Loucy (cell line): ENCODE measurements around the gene CDC42BPB.

Experiments
- H2AFZ ChIP-seq: fragments of 200-600 bp; sonication (generic); 2 replicates; pipeline ENCODE4 v1.6.0; 2016; ENCODE audit warnings: antibody characterized with exemption, mild to moderate bottlenecking, low read length, moderate library complexity
- H3F3A ChIP-seq: fragments of 200-600 bp; 2 replicates; pipeline ENCODE4 v1.6.0; 2016; ENCODE audit warnings: antibody characterized with exemption, low read depth, mild to moderate bottlenecking
- H3K27me3 ChIP-seq: fragments of 200-600 bp; sonication (generic); 2 replicates; pipeline ENCODE4 v1.6.1; 2014; ENCODE audit warnings: low read length, mild to moderate bottlenecking; ENCODE audit not compliant: insufficient read depth, poor library complexity, severe bottlenecking
- H3K36me3 ChIP-seq: fragments of 200-600 bp; sonication (generic); 2 replicates; pipeline ENCODE4 v1.6.1; 2016; ENCODE audit warnings: low read length; ENCODE audit not compliant: insufficient read depth
- H3K4me1 ChIP-seq: fragments of 200-600 bp; sonication (generic); 2 replicates; pipeline ENCODE4 v1.5.1; 2014; ENCODE audit warnings: low read length, mild to moderate bottlenecking; ENCODE audit not compliant: insufficient read depth, poor library complexity, severe bottlenecking
- H3K4me2 ChIP-seq: fragments of 200-600 bp; sonication (generic); 2 replicates; pipeline ENCODE4 v1.6.0; 2014; ENCODE audit warnings: antibody characterized with exemption, low read length, low read depth, mild to moderate bottlenecking; ENCODE audit not compliant: poor library complexity, severe bottlenecking
- H3K4me3 ChIP-seq: fragments of 200-600 bp; sonication (generic); 2 replicates; pipeline ENCODE4 v1.5.1; 2014; ENCODE audit warnings: low read length, mild to moderate bottlenecking, mixed read lengths; ENCODE audit not compliant: poor library complexity, severe bottlenecking
- H3K79me2 ChIP-seq: fragments of 200-600 bp; sonication (generic); 2 replicates; pipeline ENCODE4 v1.6.1; 2014; ENCODE audit warnings: low read length; ENCODE audit not compliant: insufficient read depth
- H3K9ac ChIP-seq: fragments of 200-600 bp; sonication (generic); 2 replicates; pipeline ENCODE4 v1.6.0; 2014; ENCODE audit warnings: mild to moderate bottlenecking, low read depth, low read length, moderate library complexity; ENCODE audit not compliant: poor library complexity, severe bottlenecking
- H3K9me2 ChIP-seq: fragments of 200-600 bp; sonication (generic); replicated peaks from 2 replicates; pipeline ENCODE4 v1.6.1; 2016; ENCODE audit warnings: low read depth, low read length, mixed read lengths
- H3K9me3 ChIP-seq: fragments of 200-600 bp; sonication (generic); 2 replicates; pipeline ENCODE4 v1.6.1; 2014; ENCODE audit warnings: mild to moderate bottlenecking, antibody characterized with exemption, low read length, low read depth; ENCODE audit not compliant: insufficient read depth
- H4K20me1 ChIP-seq: fragments of 200-600 bp; sonication (generic); 2 replicates; pipeline ENCODE4 v1.6.0; 2014; ENCODE audit warnings: antibody characterized with exemption, low read length, mild to moderate bottlenecking; ENCODE audit not compliant: insufficient read depth, poor library complexity, severe bottlenecking
- CTCF ChIP-seq: fragments of 200-600 bp; sonication (generic); conservative IDR thresholded peaks from 2 replicates; pipeline ENCODE4 v1.5.1; 2014; ENCODE audit warnings: mild to moderate bottlenecking, antibody characterized with exemption, low read length
- EZH2phosphoT487 ChIP-seq: fragments of 200-600 bp; IDR thresholded peaks from 2 replicates; pipeline ENCODE4 v1.6.1; 2018; ENCODE audit warnings: antibody characterized with exemption, mild to moderate bottlenecking, moderate library complexity, borderline replicate concordance

Gene CDC42BPB

GRCh38 chr14:102924632-102925588 is 132.4 kb downstream of the CDC42BPB start:
- H4K20me1 ChIP-seq: no peaks in the 10 kb centered on the region
- no peak overlapping the region for H2AFZ ChIP-seq
- TF ChIP-seq EZH2phosphoT487 (no peak), CTCF (0 out of 2 replicates have a peak, but pooled peaks have one; percentile 14)
- H3K4me2 ChIP-seq: no peak overlapping the region
- H3K9ac ChIP-seq: no peak overlapping the region
- H3F3A ChIP-seq: no peaks in the 10 kb centered on the region
- H3K9me2 ChIP-seq: no peaks in the 10 kb centered on the region
- no peaks in the 10 kb centered on the region for H3K79me2 ChIP-seq
- no peak overlapping the region for H3K4me3 ChIP-seq
- no peaks in the 10 kb centered on the region for H3K36me3 ChIP-seq
- no peaks in the 10 kb centered on the region for H3K9me3 ChIP-seq
- peaks cover 10% of the 10 kb centered on the region for H3K4me1 ChIP-seq
- no peaks in the 10 kb centered on the region for H3K27me3 ChIP-seq

GRCh38 chr14:102923925-102924486 is 133.3 kb downstream of the CDC42BPB start:
- peaks cover 10% of the 10 kb centered on the region for H3K4me1 ChIP-seq
- H3K79me2 ChIP-seq: no peaks in the 10 kb centered on the region
- no peak overlapping the region for H3K9ac ChIP-seq
- no peaks in the 10 kb centered on the region for H3K36me3 ChIP-seq
- TF ChIP-seq EZH2phosphoT487: no peak
- no peaks in the 10 kb centered on the region for H3K9me3 ChIP-seq
- no peak overlapping the region for H3K4me2 ChIP-seq
- no peak overlapping the region for H3K4me3 ChIP-seq
- H3K27me3 ChIP-seq: no peaks in the 10 kb centered on the region
- H3K9me2 ChIP-seq: no peaks in the 10 kb centered on the region
- H3F3A ChIP-seq: no peaks in the 10 kb centered on the region
- H4K20me1 ChIP-seq: no peaks in the 10 kb centered on the region
- H2AFZ ChIP-seq: no peak overlapping the region

DNA sequence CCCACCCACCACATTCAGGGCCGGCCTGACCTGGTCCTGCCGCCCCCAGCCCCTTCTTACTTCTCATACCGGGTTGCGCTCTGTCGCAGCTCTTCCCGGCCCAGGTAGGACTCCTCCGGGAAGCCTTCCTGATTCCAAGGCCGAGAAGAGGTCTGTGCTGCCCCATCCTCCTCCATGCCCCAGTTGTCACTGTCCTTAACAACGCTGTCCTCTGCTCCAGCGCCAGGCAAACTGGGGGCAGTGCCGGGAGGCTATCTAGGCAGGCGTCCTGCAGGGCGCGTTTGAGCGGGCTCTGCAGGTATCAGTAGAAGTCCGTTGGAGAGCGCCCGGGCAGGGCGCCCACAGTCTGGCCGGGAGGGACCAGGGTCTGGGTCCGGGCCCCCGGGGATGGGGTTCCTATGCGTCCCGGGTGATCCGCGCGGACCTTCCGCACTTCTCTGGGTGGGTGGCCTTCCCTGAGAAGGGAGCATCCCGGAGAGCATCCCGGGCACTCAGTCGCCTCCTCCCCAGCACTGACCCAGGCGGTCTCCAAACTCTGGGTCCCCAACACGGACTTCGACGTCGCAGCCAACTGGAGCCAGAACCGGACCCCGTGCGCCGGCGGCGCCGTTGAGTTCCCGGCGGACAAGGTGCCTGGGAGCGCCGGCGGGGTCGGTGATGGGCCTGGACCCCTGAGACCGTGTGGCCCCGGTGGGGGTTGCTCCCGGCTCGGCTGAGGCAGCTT is 134.0 kb downstream of the CDC42BPB start:
- no peaks in the 10 kb centered on the region for H3K27me3 ChIP-seq
- no peak for TF ChIP-seq CTCF
- no peak for TF ChIP-seq EZH2phosphoT487
- H3K36me3 ChIP-seq: no peaks in the 10 kb centered on the region
- H3K9me3 ChIP-seq: no peaks in the 10 kb centered on the region
- H3K9ac ChIP-seq: no peak overlapping the region
- H3K4me2 ChIP-seq: no peak overlapping the region
- no peaks in the 10 kb centered on the region for H4K20me1 ChIP-seq
- no peak overlapping the region for H2AFZ ChIP-seq
- peaks cover 4% of the 10 kb centered on the region for H3K4me1 ChIP-seq
- no peak overlapping the region for H3K4me3 ChIP-seq
- H3K79me2 ChIP-seq: no peaks in the 10 kb centered on the region
- no peaks in the 10 kb centered on the region for H3F3A ChIP-seq
- no peaks in the 10 kb centered on the region for H3K9me2 ChIP-seq
